Caco-2 (cell line): Measurements from ENCODE around the gene PDE3B. TPM values are rescaled to one million over a fixed set of nuclear protein-coding genes. Genes with fewer than 3 reads are reported as not detected.

ENCODE experiments used
- BruUV-seq: library from RNA; stranded (reverse); fragments of 400-500 nt; replicated peaks from 2 replicates; lab custom pipeline; 2021; lab: Mats Ljungman, UMichigan
- CTCF ChIA-PET: fragments of 300-600 bp; sonication (Branson Sonifier 250); formaldehyde crosslinking; loops from one replicate; lab custom pipeline; 2022; ENCODE audit warnings: antibody characterized with exemption; lab: Charles Lee
- POLR2A ChIA-PET: fragments of 300-600 bp; sonication (Branson Sonifier 250); formaldehyde crosslinking; loops from one replicate; lab custom pipeline; 2022; ENCODE audit warnings: antibody characterized with exemption; lab: Charles Lee
- DNase-seq, 2 experiments: peaks; one replicate each; pipeline versions ENCODE4 v3.0.0 to v3.0.0-alpha.2; 2020 to 2022
- H3K27me3 ChIP-seq: replicated peaks from 2 replicates; pipeline ENCODE4 v1.6.0; 2011; ENCODE audit warnings: low read length; ENCODE audit not compliant: control insufficient read depth, insufficient read depth
- H3K36me3 ChIP-seq: 2 replicates; pipeline ENCODE4 v1.5.1; 2011; ENCODE audit warnings: low read length; ENCODE audit not compliant: control insufficient read depth, insufficient read depth
- H3K4me1 ChIP-seq: fragments of 250-450 bp; sonication (Bioruptor Pico); 2 replicates; pipeline ENCODE4 v1.5.1; 2020; ENCODE audit warnings: mild to moderate bottlenecking
- H3K4me3 ChIP-seq: 2 replicates; pipeline ENCODE4 v1.5.1; 2011; ENCODE audit warnings: low read depth, mild to moderate bottlenecking, control low read depth, low read length
- H3K9me3 ChIP-seq: fragments of 250-450 bp; sonication (Bioruptor Pico); 2 replicates; pipeline ENCODE4 v1.5.1; 2020; ENCODE audit warnings: mild to moderate bottlenecking, moderate library complexity
- H3K27ac Mint-ChIP-seq: one replicate; pipeline ENCODE4 v1.8.0; 2022; ENCODE audit warnings: mixed read lengths; ENCODE audit not compliant: unreplicated experiment
- H3K27me3 Mint-ChIP-seq: one replicate; pipeline ENCODE4 v1.8.0; 2022; ENCODE audit warnings: mixed read lengths; ENCODE audit not compliant: insufficient read depth, unreplicated experiment
- H3K36me3 Mint-ChIP-seq: one replicate; pipeline ENCODE4 v1.8.0; 2022; ENCODE audit warnings: mild to moderate bottlenecking, mixed read lengths; ENCODE audit not compliant: insufficient read depth, unreplicated experiment
- H3K4me1 Mint-ChIP-seq: one replicate; pipeline ENCODE4 v1.8.0; 2022; ENCODE audit warnings: low read depth, mixed read lengths; ENCODE audit not compliant: unreplicated experiment
- H3K4me3 Mint-ChIP-seq: one replicate; pipeline ENCODE4 v1.8.0; 2022; ENCODE audit warnings: mild to moderate bottlenecking, moderate library complexity, mixed read lengths; ENCODE audit not compliant: unreplicated experiment
- H3K9me3 Mint-ChIP-seq: one replicate; pipeline ENCODE4 v1.8.0; 2022; ENCODE audit warnings: mixed read lengths; ENCODE audit not compliant: unreplicated experiment
- CTCF ChIP-seq, 2 experiments: fragments of 200-600 bp in 1 of 2; IDR thresholded peaks; 1 replicate in 1 of 2; 2 replicates in 1 of 2; pipeline versions ENCODE4 v1.5.1 to v1.8.0; 2011 to 2022; ENCODE audit warnings: antibody characterized with exemption in 1 of 2, control low read depth in 1 of 2, inconsistent platforms in 1 of 2, low read depth in 1 of 2, low read length in 1 of 2, mild to moderate bottlenecking in 1 of 2, moderate library complexity in 1 of 2; ENCODE audit not compliant: insufficient read depth in 1 of 2, severe bottlenecking in 1 of 2, unreplicated experiment in 1 of 2
- intact Hi-C: fragments of 100-400 bp; cut with micrococcal nuclease; formaldehyde crosslinking; loops from one replicate; pipeline ENCODE4 v1.10.0; 2022; ENCODE audit not compliant: unreplicated experiment
- total RNA-seq: library from RNA; stranded (reverse); gene quantifications from 2 replicates; pipeline ENCODE4 v1.2.3, GENCODE V29; 2022

The PDE3B gene
- total RNA-seq, 1 experiment from 2014 or later, result 21.8 TPM

- BruUV-seq, result no TSS peak
- intact Hi-C loops, result no loop called here
- no peak overlapping the region for H3K27ac Mint-ChIP-seq
- DNase-seq, result no peak
- ChIA-PET POLR2A (no interaction called here), CTCF (no interaction called here)
- Histone ChIP-seq H3K9me3 (peaks cover 2% of the 10 kb centered on the region; the same call in 1 of the 2 replicates), H3K36me3 (no peaks in the 10 kb centered on the region), H3K27me3 (no peaks in the 10 kb centered on the region), H3K4me3 (no peak overlapping the region), H3K4me1 (no peaks in the 10 kb centered on the region; the same call in 1 of the 2 replicates)
- H3K36me3 Mint-ChIP-seq, result peaks cover 13% of the 10 kb centered on the region
- TF ChIP-seq CTCF (IDR thresholded peaks at IDR 0.05; ENCODE audit: insufficient read depth in 1 of 2, low read depth in 1 of 2, low read length in 1 of 2, severe bottlenecking in 1 of 2, unreplicated experiment in 1 of 2), result no peak
- no peaks in the 10 kb centered on the region for H3K27me3 Mint-ChIP-seq
- no peak overlapping the region for H3K4me3 Mint-ChIP-seq
- peaks cover 2% of the 10 kb centered on the region for H3K4me1 Mint-ChIP-seq
- peaks cover 9% of the 10 kb centered on the region for H3K9me3 Mint-ChIP-seq
Observed at GRCh38 chr11:14634813-14635212, 8.8 kb upstream of the PDE3B start.

GRCh38 chr11:14635546-14635945 is 8.1 kb upstream of the PDE3B start:
- no TSS peak for BruUV-seq
- no peaks in the 10 kb centered on the region; the same call in 1 of the 2 replicates for H3K4me1 ChIP-seq
- H3K36me3 Mint-ChIP-seq, result peaks cover 13% of the 10 kb centered on the region
- DNase-seq, result no peak
- CTCF ChIA-PET, result no interaction called here
- H3K9me3 Mint-ChIP-seq, result peaks cover 9% of the 10 kb centered on the region
- TF ChIP-seq CTCF (IDR thresholded peaks at IDR 0.05; ENCODE audit: insufficient read depth in 1 of 2, low read depth in 1 of 2, low read length in 1 of 2, severe bottlenecking in 1 of 2, unreplicated experiment in 1 of 2), result no peak
- H3K27ac Mint-ChIP-seq, result no peak overlapping the region
- no peaks in the 10 kb centered on the region for H3K27me3 Mint-ChIP-seq
- no peaks in the 10 kb centered on the region for H3K36me3 ChIP-seq
- intact Hi-C loops, result no loop called here
- H3K27me3 ChIP-seq, result no peaks in the 10 kb centered on the region
- peaks cover 2% of the 10 kb centered on the region; the same call in 1 of the 2 replicates for H3K9me3 ChIP-seq
- H3K4me3 ChIP-seq, result no peak overlapping the region
- peaks cover 7% of the 10 kb centered on the region for H3K4me1 Mint-ChIP-seq
- POLR2A ChIA-PET, result no interaction called here
- no peak overlapping the region for H3K4me3 Mint-ChIP-seq

- CTCF ChIA-PET, result no interaction called here
- no peak for DNase-seq
- H3K27ac Mint-ChIP-seq, result no peak overlapping the region
- Histone ChIP-seq H3K4me3 (no peak overlapping the region), H3K9me3 (peaks cover 2% of the 10 kb centered on the region; the same call in 1 of the 2 replicates), H3K4me1 (peaks cover under 1% of the 10 kb centered on the region; the same call in 1 of the 2 replicates), H3K36me3 (no peaks in the 10 kb centered on the region), H3K27me3 (no peaks in the 10 kb centered on the region)
- peaks cover 13% of the 10 kb centered on the region for H3K36me3 Mint-ChIP-seq
- no peak overlapping the region for H3K4me3 Mint-ChIP-seq
- intact Hi-C loops, result no loop called here
- POLR2A ChIA-PET, result no interaction called here
- peaks cover 4% of the 10 kb centered on the region for H3K9me3 Mint-ChIP-seq
- H3K4me1 Mint-ChIP-seq, result peaks cover 7% of the 10 kb centered on the region
- BruUV-seq, result no TSS peak
- H3K27me3 Mint-ChIP-seq, result no peaks in the 10 kb centered on the region
- no peak for TF ChIP-seq CTCF (IDR thresholded peaks at IDR 0.05; ENCODE audit: insufficient read depth in 1 of 2, low read depth in 1 of 2, low read length in 1 of 2, severe bottlenecking in 1 of 2, unreplicated experiment in 1 of 2)
Observed at GRCh38 chr11:14636119-14636518, 7.5 kb upstream of the PDE3B start.
